HepG2 (cell line): Measurements from ENCODE around the gene LY6G5B. TPM values are rescaled to one million over a fixed set of nuclear protein-coding genes. Genes with fewer than 3 reads are reported as not detected.
A peak's percentile ranks its signal among the peaks of the same experiment; 100 is the strongest.

ENCODE experiments used
- ASH2L ChIP-seq: fragments of 300-600, 200-600 bp; sonication (generic); IDR thresholded peaks from 2 replicates; pipeline ENCODE4 v1.7.0; 2017; ENCODE audit warnings: low read depth, mild to moderate bottlenecking, moderate library complexity, mixed read lengths, low read length; ENCODE audit not compliant: insufficient read length
- GLI4 ChIP-seq: sonication (generic); formaldehyde crosslinking; IDR thresholded peaks from 2 replicates; pipeline ENCODE4 v1.5.1; 2020; ENCODE audit warnings: missing genetic modification reagents, mild to moderate bottlenecking, moderate library complexity, borderline replicate concordance
- HMG20B ChIP-seq: conservative IDR thresholded peaks from 2 replicates; pipeline ENCODE4 v1.6.1; 2016; ENCODE audit warnings: missing genetic modification reagents, missing compliant biosample characterization
- HOXA5 ChIP-seq: sonication (generic); formaldehyde crosslinking; IDR thresholded peaks from 2 replicates; pipeline ENCODE4 v1.4.0; 2020; ENCODE audit warnings: missing genetic modification reagents
- KMT2B ChIP-seq: IDR thresholded peaks from 2 replicates; pipeline ENCODE4 v1.6.1; 2016; ENCODE audit warnings: missing genetic modification reagents, missing compliant biosample characterization
- SMAD1 ChIP-seq: sonication (generic); formaldehyde crosslinking; IDR thresholded peaks from 2 replicates; pipeline ENCODE4 v1.4.0; 2020; ENCODE audit warnings: missing genetic modification reagents, low read depth, mild to moderate bottlenecking, borderline replicate concordance
- U2AF1 ChIP-seq: fragments of 200-400 bp; formaldehyde crosslinking; optimal IDR thresholded peaks from 2 replicates; pipeline ENCODE3; 2017; ENCODE audit warnings: mild to moderate bottlenecking, low read depth, low read length
- ZC3H13 ChIP-seq: sonication (generic); formaldehyde crosslinking; IDR thresholded peaks from 2 replicates; pipeline ENCODE4 v1.8.1; 2023; ENCODE audit warnings: mild to moderate bottlenecking, missing genetic modification reagents, moderate library complexity
- ZNF547 ChIP-seq: sonication (generic); formaldehyde crosslinking; IDR thresholded peaks from 2 replicates; pipeline ENCODE4 v1.5.1; 2020; ENCODE audit warnings: mild to moderate bottlenecking, missing genetic modification reagents
- ZNF550 ChIP-seq: sonication (generic); formaldehyde crosslinking; IDR thresholded peaks from 2 replicates; pipeline ENCODE4 v1.4.0; 2020; ENCODE audit warnings: mild to moderate bottlenecking, missing genetic modification reagents, borderline replicate concordance
- ZNF556 ChIP-seq: sonication (generic); formaldehyde crosslinking; IDR thresholded peaks from 2 replicates; pipeline ENCODE4 v1.4.0; 2020; ENCODE audit warnings: mild to moderate bottlenecking, missing genetic modification reagents, borderline replicate concordance
- ZNF589 ChIP-seq: sonication (generic); formaldehyde crosslinking; conservative IDR thresholded peaks from 2 replicates; pipeline ENCODE4 v1.8.0; 2022; ENCODE audit warnings: mild to moderate bottlenecking, moderate library complexity, missing genetic modification reagents
- ZNF737 ChIP-seq: sonication (generic); formaldehyde crosslinking; IDR thresholded peaks from 2 replicates; pipeline ENCODE4 v1.5.0; 2020; ENCODE audit warnings: missing genetic modification reagents, mild to moderate bottlenecking, borderline replicate concordance
- ZNF850 ChIP-seq: sonication (generic); formaldehyde crosslinking; conservative IDR thresholded peaks from 2 replicates; pipeline ENCODE4 v1.9.0; 2021; ENCODE audit warnings: mild to moderate bottlenecking, missing genetic modification reagents
- polyA plus RNA-seq, 8 experiments: library from polyadenylated mRNA; depleted of rRNA in 3 of 8; stranded (reverse) in 7 of 8; unstranded in 1 of 8; fragments of >200 nt; fragmentation: Illumina TruSeq in 4 of 8; extraction: Trizol in 4 of 8; gene quantifications; 2 replicates each; pipeline versions ENCODE4 v1.2.1 to v1.2.3, GENCODE V29; 2011 to 2016; ENCODE audit warnings: low read depth in 4 of 8, missing spikeins in 1 of 8, mixed read lengths in 1 of 8; ENCODE audit not compliant: insufficient read depth in 1 of 8
- total RNA-seq, 5 experiments: library from RNA; depleted of rRNA; stranded (reverse); fragments of >200 nt; fragmentation: Illumina TruSeq; extraction: Trizol; gene quantifications; 2 replicates each; pipeline ENCODE4 v1.2.3, GENCODE V29; 2016; ENCODE audit warnings: low read depth in 1 of 5
- TF ChIP-seq, protein P1 (sequence below): sonication (generic); formaldehyde crosslinking; IDR thresholded peaks from 2 replicates; pipeline ENCODE4 v1.5.0; 2020; ENCODE audit warnings: mild to moderate bottlenecking, missing genetic modification reagents, moderate library complexity
- TF ChIP-seq, protein P2 (sequence below): sonication (generic); formaldehyde crosslinking; IDR thresholded peaks from 2 replicates; pipeline ENCODE4 v1.5.1; 2020; ENCODE audit warnings: missing genetic modification reagents, mild to moderate bottlenecking, borderline replicate concordance
- TF ChIP-seq, protein P3 (sequence below): sonication (generic); formaldehyde crosslinking; IDR thresholded peaks from 2 replicates; pipeline ENCODE4 v1.5.0; 2020; ENCODE audit warnings: missing genetic modification reagents
- TF ChIP-seq, protein P4 (sequence below): sonication (generic); formaldehyde crosslinking; IDR thresholded peaks from 2 replicates; pipeline ENCODE4 v1.4.0; 2020; ENCODE audit warnings: missing genetic modification reagents
- TF ChIP-seq, protein P5 (sequence below): sonication (generic); formaldehyde crosslinking; IDR thresholded peaks from 2 replicates; pipeline ENCODE4 v1.8.1; 2023; ENCODE audit warnings: mild to moderate bottlenecking, moderate library complexity, missing genetic modification reagents

Gene LY6G5B
- total and polyA plus RNA-seq, 2 of the 13 experiments (the other 11 are each of a cell fraction or from before 2014, with no cell fraction given), result 7.8 to 15.7 TPM

DNA sequence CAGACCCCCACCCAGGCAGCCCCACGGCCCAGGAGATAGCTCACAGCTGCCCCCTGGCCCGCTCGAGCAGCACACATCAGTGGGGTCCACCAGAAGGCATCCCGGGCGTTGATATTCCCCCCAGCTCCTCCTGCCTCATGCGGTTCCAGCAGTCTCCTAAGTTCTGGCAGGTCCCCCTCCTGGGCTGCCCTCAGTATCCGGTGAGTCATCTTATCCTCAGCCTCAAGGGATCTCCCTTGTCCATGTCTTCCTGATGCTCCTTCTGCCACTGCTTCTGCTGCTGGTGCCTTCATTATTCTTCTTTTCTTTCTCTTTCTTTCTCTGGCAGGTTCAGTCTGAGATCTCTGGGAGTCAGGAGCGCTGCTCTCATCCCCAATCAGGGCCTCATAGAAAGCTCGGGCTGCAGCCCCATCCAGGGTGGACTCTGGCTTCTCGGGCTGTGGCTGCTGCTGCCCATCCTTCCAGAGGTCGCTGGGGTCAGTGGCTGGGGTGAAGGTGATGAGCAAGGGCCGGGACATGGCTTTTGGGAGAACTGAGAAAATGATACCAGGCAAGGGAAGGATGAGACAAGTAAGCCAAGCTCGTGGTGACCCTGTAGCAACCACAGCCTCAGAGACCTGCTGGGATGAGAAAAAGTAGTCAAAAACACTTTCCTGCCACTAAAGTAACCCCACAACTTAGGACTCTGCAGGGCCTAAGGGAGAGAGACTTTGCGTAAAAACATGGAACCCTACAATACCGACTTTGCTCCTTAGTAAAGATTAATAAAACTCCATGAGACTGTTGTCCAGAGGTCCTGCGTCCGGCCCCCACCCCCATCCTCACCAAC is 5.6 kb upstream of the LY6G5B start (continued):
- TF ChIP-seq ZNF550, result 0 out of 2 replicates have a peak, but pooled peaks have one; percentile 18
- peak; percentile 59; the same call in 1 of the 2 replicates for TF ChIP-seq ZC3H13
- TF ChIP-seq, protein P1, sequence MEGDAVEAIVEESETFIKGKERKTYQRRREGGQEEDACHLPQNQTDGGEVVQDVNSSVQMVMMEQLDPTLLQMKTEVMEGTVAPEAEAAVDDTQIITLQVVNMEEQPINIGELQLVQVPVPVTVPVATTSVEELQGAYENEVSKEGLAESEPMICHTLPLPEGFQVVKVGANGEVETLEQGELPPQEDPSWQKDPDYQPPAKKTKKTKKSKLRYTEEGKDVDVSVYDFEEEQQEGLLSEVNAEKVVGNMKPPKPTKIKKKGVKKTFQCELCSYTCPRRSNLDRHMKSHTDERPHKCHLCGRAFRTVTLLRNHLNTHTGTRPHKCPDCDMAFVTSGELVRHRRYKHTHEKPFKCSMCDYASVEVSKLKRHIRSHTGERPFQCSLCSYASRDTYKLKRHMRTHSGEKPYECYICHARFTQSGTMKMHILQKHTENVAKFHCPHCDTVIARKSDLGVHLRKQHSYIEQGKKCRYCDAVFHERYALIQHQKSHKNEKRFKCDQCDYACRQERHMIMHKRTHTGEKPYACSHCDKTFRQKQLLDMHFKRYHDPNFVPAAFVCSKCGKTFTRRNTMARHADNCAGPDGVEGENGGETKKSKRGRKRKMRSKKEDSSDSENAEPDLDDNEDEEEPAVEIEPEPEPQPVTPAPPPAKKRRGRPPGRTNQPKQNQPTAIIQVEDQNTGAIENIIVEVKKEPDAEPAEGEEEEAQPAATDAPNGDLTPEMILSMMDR (CRISPR knock-in tag), result peak; percentile 46
- TF ChIP-seq, protein P2, sequence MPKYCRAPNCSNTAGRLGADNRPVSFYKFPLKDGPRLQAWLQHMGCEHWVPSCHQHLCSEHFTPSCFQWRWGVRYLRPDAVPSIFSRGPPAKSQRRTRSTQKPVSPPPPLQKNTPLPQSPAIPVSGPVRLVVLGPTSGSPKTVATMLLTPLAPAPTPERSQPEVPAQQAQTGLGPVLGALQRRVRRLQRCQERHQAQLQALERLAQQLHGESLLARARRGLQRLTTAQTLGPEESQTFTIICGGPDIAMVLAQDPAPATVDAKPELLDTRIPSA, result no peak
- TF ChIP-seq GLI4 (CRISPR knock-in tag), result no peak
- 0 out of 2 replicates have a peak, but pooled peaks have one; percentile 6 for TF ChIP-seq ZNF556
- no peak for TF ChIP-seq ZNF589 (CRISPR knock-in tag)
- no peak for TF ChIP-seq U2AF1
- no peak for TF ChIP-seq ASH2L
- TF ChIP-seq ZNF737, result 0 out of 2 replicates have a peak, but pooled peaks have one; percentile 68
- TF ChIP-seq SMAD1 (CRISPR knock-in tag), result no peak
- no peak for TF ChIP-seq KMT2B (CRISPR knock-in tag)
- TF ChIP-seq, protein P3, sequence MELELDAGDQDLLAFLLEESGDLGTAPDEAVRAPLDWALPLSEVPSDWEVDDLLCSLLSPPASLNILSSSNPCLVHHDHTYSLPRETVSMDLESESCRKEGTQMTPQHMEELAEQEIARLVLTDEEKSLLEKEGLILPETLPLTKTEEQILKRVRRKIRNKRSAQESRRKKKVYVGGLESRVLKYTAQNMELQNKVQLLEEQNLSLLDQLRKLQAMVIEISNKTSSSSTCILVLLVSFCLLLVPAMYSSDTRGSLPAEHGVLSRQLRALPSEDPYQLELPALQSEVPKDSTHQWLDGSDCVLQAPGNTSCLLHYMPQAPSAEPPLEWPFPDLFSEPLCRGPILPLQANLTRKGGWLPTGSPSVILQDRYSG (CRISPR knock-in tag), result no peak
- no peak for TF ChIP-seq HMG20B
- TF ChIP-seq, protein P4, sequence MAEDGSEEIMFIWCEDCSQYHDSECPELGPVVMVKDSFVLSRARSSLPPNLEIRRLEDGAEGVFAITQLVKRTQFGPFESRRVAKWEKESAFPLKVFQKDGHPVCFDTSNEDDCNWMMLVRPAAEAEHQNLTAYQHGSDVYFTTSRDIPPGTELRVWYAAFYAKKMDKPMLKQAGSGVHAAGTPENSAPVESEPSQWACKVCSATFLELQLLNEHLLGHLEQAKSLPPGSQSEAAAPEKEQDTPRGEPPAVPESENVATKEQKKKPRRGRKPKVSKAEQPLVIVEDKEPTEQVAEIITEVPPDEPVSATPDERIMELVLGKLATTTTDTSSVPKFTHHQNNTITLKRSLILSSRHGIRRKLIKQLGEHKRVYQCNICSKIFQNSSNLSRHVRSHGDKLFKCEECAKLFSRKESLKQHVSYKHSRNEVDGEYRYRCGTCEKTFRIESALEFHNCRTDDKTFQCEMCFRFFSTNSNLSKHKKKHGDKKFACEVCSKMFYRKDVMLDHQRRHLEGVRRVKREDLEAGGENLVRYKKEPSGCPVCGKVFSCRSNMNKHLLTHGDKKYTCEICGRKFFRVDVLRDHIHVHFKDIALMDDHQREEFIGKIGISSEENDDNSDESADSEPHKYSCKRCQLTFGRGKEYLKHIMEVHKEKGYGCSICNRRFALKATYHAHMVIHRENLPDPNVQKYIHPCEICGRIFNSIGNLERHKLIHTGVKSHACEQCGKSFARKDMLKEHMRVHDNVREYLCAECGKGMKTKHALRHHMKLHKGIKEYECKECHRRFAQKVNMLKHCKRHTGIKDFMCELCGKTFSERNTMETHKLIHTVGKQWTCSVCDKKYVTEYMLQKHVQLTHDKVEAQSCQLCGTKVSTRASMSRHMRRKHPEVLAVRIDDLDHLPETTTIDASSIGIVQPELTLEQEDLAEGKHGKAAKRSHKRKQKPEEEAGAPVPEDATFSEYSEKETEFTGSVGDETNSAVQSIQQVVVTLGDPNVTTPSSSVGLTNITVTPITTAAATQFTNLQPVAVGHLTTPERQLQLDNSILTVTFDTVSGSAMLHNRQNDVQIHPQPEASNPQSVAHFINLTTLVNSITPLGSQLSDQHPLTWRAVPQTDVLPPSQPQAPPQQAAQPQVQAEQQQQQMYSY, result no peak; the same call in 1 of the 2 replicates
- peak; percentile 23; the same call in 1 of the 2 replicates for TF ChIP-seq ZNF547 (CRISPR knock-in tag)
- TF ChIP-seq, protein P5, sequence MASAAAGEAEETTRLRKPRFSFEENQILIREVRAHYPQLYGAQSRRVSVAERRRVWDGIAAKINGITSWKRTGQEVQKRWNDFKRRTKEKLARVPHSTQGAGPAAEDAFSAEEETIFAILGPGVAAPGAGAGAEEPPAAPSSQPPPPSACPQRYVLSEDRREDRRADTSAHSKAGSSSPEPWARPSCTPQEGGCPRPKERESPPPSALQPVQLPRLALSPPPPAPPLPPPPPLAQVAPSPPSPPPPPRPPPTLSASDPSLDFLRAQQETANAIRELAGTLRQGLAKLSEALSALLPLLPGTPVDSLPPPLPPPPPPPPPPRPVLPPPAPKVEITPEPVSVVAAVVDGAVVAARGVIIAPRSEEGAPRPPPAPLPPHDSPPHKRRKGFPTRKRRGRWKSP (CRISPR knock-in tag), result peak; percentile 2; the same call in 1 of the 2 replicates
- 0 out of 2 replicates have a peak, but pooled peaks have one; percentile 3 for TF ChIP-seq ZNF850 (CRISPR knock-in tag)
- no peak for TF ChIP-seq HOXA5 (CRISPR knock-in tag)
